ENCODE measurements around the gene CEL. TPM values are rescaled to one million over a fixed set of nuclear protein-coding genes. Genes with fewer than 3 reads are reported as not detected.
A peak's percentile ranks its signal among the peaks of the same experiment; 100 is the strongest.
"Not testable (repeated sequence)": the region's sequence is repeated elsewhere in the genome, so short reads cannot be mapped to it uniquely, and the experiment has no call there.

The CEL gene
- total RNA-seq, 1 experiment from 2014 or later = 3.6 TPM

DNA sequence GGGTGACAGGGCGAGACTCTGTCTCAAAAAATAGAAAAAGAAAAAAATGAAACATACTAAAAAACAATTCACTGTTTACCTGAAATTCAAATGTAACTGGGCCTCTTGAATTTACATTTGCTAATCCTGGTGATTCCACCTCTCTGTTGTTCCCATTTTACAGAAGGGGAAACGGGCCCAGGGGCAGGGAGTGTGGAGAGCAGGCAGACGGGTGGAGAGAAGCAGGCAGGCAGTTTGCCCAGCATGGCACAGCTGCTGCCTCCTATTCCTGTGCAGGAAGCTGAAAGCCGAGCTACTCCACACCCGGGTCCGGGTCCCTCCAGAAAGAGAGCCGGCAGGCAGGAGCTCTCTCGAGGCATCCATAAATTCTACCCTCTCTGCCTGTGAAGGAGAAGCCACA lies 788 bp downstream of the CEL start:
- not testable (repeated sequence) for H2BK5ac ChIP-seq (ENCODE audit: insufficient read length, low read length); H3K9me3 ChIP-seq (ENCODE audit: control insufficient read depth, low read depth, low read length); H2AK5ac ChIP-seq (ENCODE audit: insufficient read length, low read length); H3T11ph ChIP-seq (ENCODE audit: low read length); H2BK120ac ChIP-seq (ENCODE audit: low read depth, low read length, poor library complexity, severe bottlenecking); H3K56ac ChIP-seq (ENCODE audit: insufficient read length, low read depth, low read length); H3K4me3 Mint-ChIP-seq; H3K27me3 Mint-ChIP-seq (ENCODE audit: low read depth); H3K23me2 ChIP-seq (ENCODE audit: insufficient read length, low read depth, low read length, poor library complexity, severe bottlenecking); H2BK20ac ChIP-seq (ENCODE audit: low read depth, low read length, poor library complexity, severe bottlenecking); H4K5ac ChIP-seq (ENCODE audit: insufficient read length, low read depth, low read length); H4K91ac ChIP-seq (ENCODE audit: insufficient read length, low read depth, low read length); H3K9ac ChIP-seq (ENCODE audit: extremely low read depth, insufficient read length, low read length); H3K4me1 ChIP-seq (ENCODE audit: insufficient read depth, low read length); H3K9me3 Mint-ChIP-seq; H3K79me1 ChIP-seq (ENCODE audit: insufficient read depth, low read depth, low read length, poor library complexity, severe bottlenecking); H2BK12ac ChIP-seq (ENCODE audit: insufficient read length, low read depth, low read length); H4K20me1 ChIP-seq (ENCODE audit: control insufficient read depth, insufficient read depth, insufficient read length); H2AFZ ChIP-seq (ENCODE audit: low read length); H3K4me2 ChIP-seq (ENCODE audit: insufficient read depth, insufficient read length, low read length); H3K4ac ChIP-seq (ENCODE audit: low read depth, low read length); H3K27me3 ChIP-seq (ENCODE audit: insufficient read depth, low read length); H3K79me2 ChIP-seq (ENCODE audit: insufficient read depth, low read length); H4K8ac ChIP-seq (replicated peaks; ENCODE audit: insufficient read length, low read depth, low read length); H3K14ac ChIP-seq (ENCODE audit: insufficient read depth, low read length); DNase-seq; H2BK15ac ChIP-seq (ENCODE audit: low read depth, low read length); H3K27ac ChIP-seq (ENCODE audit: insufficient read length, low read depth, low read length); H3K18ac ChIP-seq (ENCODE audit: insufficient read length, low read depth, low read length); H3K23ac ChIP-seq (ENCODE audit: insufficient read length, low read depth, low read length)
- Mint-ChIP-seq H3K4me1 (peaks cover 28 to 29% of the 10 kb centered on the region in 2 experiments), H3K36me3 (ENCODE audit: insufficient read depth in 1 of 3, low read depth in 3 of 3) (peaks cover 9 to 12% (median 10%) of the 10 kb centered on the region in 3 experiments; a peak in 6 of 7 replicates), H3K27ac (peak overlapping the region in 1 of 3 experiments; percentile 49; a peak in 1 of 7 replicates)
- no CpG with 5 or more reads among the region's 8 CpGs for WGBS (ENCODE audit: extremely low coverage, insufficient read length, low lambda C conversion rate)
